Heart right ventricle (tissue), 16 donors: ENCODE data around the gene RIPK4. TPM values are rescaled to one million over a fixed set of nuclear protein-coding genes. Genes with fewer than 3 reads are reported as not detected.

Experiments
- ATAC-seq, 8 donors: fragments of 200-7000 bp; cut with Tn5 transposase; one replicate each; pipeline ENCODE4 v1.9.1; 2020; ENCODE audit warnings: mild to moderate bottlenecking in 8 of 8, moderate library complexity in 8 of 8, moderate number of reproducible peaks in 1 of 8
- DNase-seq, 2 donors: peaks; one replicate each; pipeline ENCODE4 v3.0.0-alpha.2; 2020
- H3K27ac ChIP-seq, 10 donors: fragments of 200-600 bp; sonication (generic) in 2 of 10; one replicate each; pipeline versions ENCODE4 v1.5.0 to v1.8.0; 2020 to 2022; ENCODE audit warnings: mild to moderate bottlenecking in 3 of 10
- H3K27me3 ChIP-seq, 7 donors: fragments of 200-600 bp; one replicate each; pipeline ENCODE4 v1.8.0; 2021 to 2022; ENCODE audit warnings: mild to moderate bottlenecking in 2 of 7
- H3K36me3 ChIP-seq, 9 donors: fragments of 200-600 bp; sonication (generic) in 1 of 9; one replicate each; pipeline versions ENCODE4 v1.5.0 to v1.8.0; 2020 to 2022; ENCODE audit warnings: mild to moderate bottlenecking in 2 of 9
- H3K4me1 ChIP-seq, 9 donors: fragments of 200-600 bp; sonication (generic) in 1 of 9; one replicate each; pipeline versions ENCODE4 v1.5.0 to v1.8.0; 2020 to 2022; ENCODE audit warnings: mild to moderate bottlenecking in 4 of 9
- H3K4me3 ChIP-seq, 10 donors: fragments of 200-600 bp; sonication (generic) in 2 of 10; one replicate each; pipeline versions ENCODE4 v1.5.0 to v1.8.0; 2020 to 2022; ENCODE audit warnings: mild to moderate bottlenecking in 7 of 10, moderate library complexity in 2 of 10
- H3K9me3 ChIP-seq, 11 donors: fragments of 200-600 bp in 10 of 11; sonication (generic) in 2 of 11; one replicate each; pipeline versions ENCODE4 v1.5.0 to v1.8.0; 2013 to 2022; ENCODE audit warnings: mild to moderate bottlenecking in 2 of 11, control low read depth in 1 of 11, moderate library complexity in 1 of 11
- CTCF ChIP-seq, 9 donors: fragments of 200-600 bp; sonication (generic) in 2 of 9; IDR thresholded peaks; one replicate each; pipeline versions ENCODE4 v1.5.0 to v1.8.0; 2021 to 2022; ENCODE audit warnings: antibody characterized with exemption in 9 of 9, mild to moderate bottlenecking in 5 of 9, moderate library complexity in 1 of 9
- WGBS, 2 donors: extraction: QIAGEN DNeasy Blood & Tissue Kit; methylation state at CpG; one replicate each; pipeline ENCODE4 v1.1.7; 2013; ENCODE audit warnings: inconsistent platforms in 1 of 2; 5-methylcytosine and 5-hydroxymethylcytosine counted together
- intact Hi-C, 10 donors: fragments of 100-400 bp; cut with DNase I; formaldehyde crosslinking; loops; one replicate each; pipeline versions ENCODE4 v1.11.1 to v1.14.2; 2022
- polyA plus RNA-seq, 2 donors: library from polyadenylated mRNA; stranded (reverse); fragments of 200-250 nt; gene quantifications; one replicate each; pipeline ENCODE4 v1.2.3, GENCODE V29; 2013
- total RNA-seq, 10 donors: library from RNA; stranded (reverse); fragmentation: NEBNext Ultra II Directional in 3 of 10; extraction: Animal tissue kit (Norgen Biotek cat#: 25700) in 3 of 10; gene quantifications; one replicate each; pipeline versions ENCODE4 v1.2.1 to v1.2.4, GENCODE V29; 2021 to 2023
- donor health status: Arrhythmogenic right ventricular cardiomyopathy.
- donor health status: ischemic (EF 13 %, LVEDD 7.1; RV severe dilation, severe dysfunction).
- donor health status: healthy with polysubstance abuse.
- donor health status: DM: no; HTN: yes; CAD: no.
- donor health status: DM: no; HTN: no; CAD: no.
- donor health status: ischemic (EF 25% LVEDD 6.9; RV normal size, moderate dysfunction).
- donor health status: ischemic (EF 25% LVEDD 5.7; RV mildly dilated, moderate dysfunction).
- donor health status: healthy.
- donor health status: DM: yes; HTN: yes; CAD: no.
- donor health status: Ischemic cardiomyopathy.
- donor health status: ischemic (EF 35%, LVEDD 5.7; RV mildly dilated, moderate dysfunction).
- donor health status: nonischemic (EF 11% LVEDD 7.7; RV severe dilation, severe dysfunction).
- donor health status: DM: yes; HTN: yes; CAD: no.
- donor health status: PGD.
- donor health status: ischemic (EF 29% LVEDD 5.4; RV normal size, mild dysfunction).
- donor health status: nonischemic (EF 23%, LVEDD 6.1; RV moderate dilation, normal function).

Gene RIPK4
- total and polyA plus RNA-seq, 12 donors: 0.04 to 0.15 (median 0.07) TPM; not detected in 5

- no peaks in the 10 kb centered on the region for H3K9me3 ChIP-seq
- 67 to 69% methylated on average over 43 of the region's 43 CpGs for WGBS, 2 donors
- H3K4me3 ChIP-seq: no peak overlapping the region
- peaks cover 0 to 57% (median 11%) of the 10 kb centered on the region in 7 donors for H3K27me3 ChIP-seq
- ATAC-seq (no peak), DNase-seq (no peak)
- intact Hi-C loops: no loop called here
- no peaks in the 10 kb centered on the region for H3K4me1 ChIP-seq
- H3K27ac ChIP-seq: no peak overlapping the region
- TF ChIP-seq CTCF (IDR thresholded peaks at IDR 0.05): no peak
- no peaks in the 10 kb centered on the region for H3K36me3 ChIP-seq
Observed at GRCh38 chr21:41744028-41744930, 22.6 kb downstream of the RIPK4 start.

- Histone ChIP-seq H3K9me3 (peaks cover 0 to 8% (median 0%) of the 10 kb centered on the region in 11 donors), H3K36me3 (no peaks in the 10 kb centered on the region), H3K4me1 (no peaks in the 10 kb centered on the region), H3K27ac (no peak overlapping the region), H3K4me3 (no peak overlapping the region), H3K27me3 (peaks cover 0 to 52% (median 11%) of the 10 kb centered on the region in 7 donors)
- no peak for ATAC-seq
- WGBS, 2 donors: 84 to 88% methylated on average over 26 of the region's 26 CpGs
- DNase-seq: no peak
- intact Hi-C loops: no loop called here
- no peak for TF ChIP-seq CTCF (IDR thresholded peaks at IDR 0.05)
Observed at GRCh38 chr21:41743321-41744027, 23.4 kb downstream of the RIPK4 start.

GRCh38 chr21:41742073-41742875, 24.6 kb downstream of the RIPK4 start:
- H3K27me3 ChIP-seq: peaks cover 0 to 45% (median 11%) of the 10 kb centered on the region in 7 donors
- ATAC-seq: no peak
- DNase-seq: no peak

More at GRCh38 chr21:41742073-41742875, 24.6 kb downstream of the RIPK4 start:
- no peaks in the 10 kb centered on the region for H3K36me3 ChIP-seq
- intact Hi-C loops: no loop called here
- H3K4me1 ChIP-seq: no peaks in the 10 kb centered on the region
- H3K9me3 ChIP-seq: peaks cover 0 to 20% (median 3%) of the 10 kb centered on the region in 11 donors
- WGBS, 2 donors: 81 to 91% methylated on average over 30 of the region's 30 CpGs
- TF ChIP-seq CTCF (IDR thresholded peaks at IDR 0.05): no peak
- no peak overlapping the region for H3K27ac ChIP-seq
- H3K4me3 ChIP-seq: no peak overlapping the region
